HepG2 (cell line): ENCODE measurements around the gene GPBP1. TPM values are rescaled to one million over a fixed set of nuclear protein-coding genes. Genes with fewer than 3 reads are reported as not detected.
A peak's percentile ranks its signal among the peaks of the same experiment; 100 is the strongest.

Experiments
- ATAC-seq: fragments of 200-7000 bp; cut with Tn5 transposase; 3 replicates; pipeline ENCODE4 v1.9.1; 2020; ENCODE audit warnings: mild to moderate bottlenecking, moderate library complexity
- BruUV-seq: library from RNA; stranded (reverse); fragments of 400-500 nt; replicated peaks from 2 replicates; lab custom pipeline; 2021; lab: Mats Ljungman, UMichigan
- CTCF ChIA-PET: fragments of 300-600 bp; formaldehyde crosslinking; extraction: SDS; loops from one replicate; lab custom pipeline; 2021; ENCODE audit warnings: low total read pairs, inconsistent platforms, low intra/inter-chr PET ratio; lab: Yijun Ruan, JAX
- POLR2A ChIA-PET: fragments of 350-600 bp; sonication (Branson Sonifier 250); formaldehyde crosslinking; loops from one replicate; lab custom pipeline; 2020; ENCODE audit warnings: antibody characterized with exemption, inconsistent platforms; lab: Yijun Ruan, JAX
- DNase-seq: peaks from one replicate; pipeline ENCODE4 v3.0.0-alpha.2; 2015; ENCODE audit warnings: low spot score
- FAIRE-seq: peaks from 3 replicates; lab custom pipeline; 2011; peaks lifted over from hg19 to GRCh38; lab: Jason Lieb, UNC
- H2AFZ ChIP-seq: one replicate; pipeline ENCODE4 v1.6.1; 2011; ENCODE audit warnings: low read length, inconsistent platforms
- H3K27ac ChIP-seq: fragments of 300-600 bp; 3 replicates; pipeline ENCODE4 v1.8.0; 2011; ENCODE audit warnings: mixed run types, mild to moderate bottlenecking, mixed read lengths, low read length, inconsistent platforms; ENCODE audit not compliant: insufficient read depth; ENCODE audit errors: extremely low read length
- H3K27me3 ChIP-seq, 2 experiments: fragments of 200-600 bp in 1 of 2; 2 replicates in 1 of 2; 3 replicates in 1 of 2; pipeline versions ENCODE4 v1.6.0 to v1.8.0; 2011; ENCODE audit warnings: low read length in 2 of 2, mild to moderate bottlenecking in 2 of 2, moderate library complexity in 2 of 2, inconsistent platforms in 1 of 2; ENCODE audit not compliant: insufficient read depth in 2 of 2, control insufficient read depth in 1 of 2
- H3K36me3 ChIP-seq, 2 experiments: fragments of 200-600 bp in 1 of 2; replicated peaks in 1 of 2; 2 replicates in 1 of 2; 3 replicates in 1 of 2; pipeline versions ENCODE4 v1.5.1 to v1.8.0; 2011; ENCODE audit warnings: low read length in 2 of 2, inconsistent platforms in 1 of 2; ENCODE audit not compliant: insufficient read depth in 2 of 2, control insufficient read depth in 1 of 2
- H3K4me1 ChIP-seq: 2 replicates; pipeline ENCODE4 v1.5.1; 2012; ENCODE audit warnings: low read length, inconsistent platforms; ENCODE audit not compliant: insufficient read depth
- H3K4me2 ChIP-seq: 2 replicates; pipeline ENCODE4 v1.6.0; 2011; ENCODE audit warnings: low read depth, low read length, inconsistent platforms
- H3K4me3 ChIP-seq, 3 experiments: fragments of 200-600 bp in 1 of 3; sonication (generic), shearing (Covaris generic) in 1 of 3; replicated peaks in 1 of 3; 2 replicates each; pipeline ENCODE4 v1.5.1; 2011 to 2016; ENCODE audit warnings: low read length in 3 of 3, inconsistent platforms in 2 of 3, low read depth in 2 of 3, mild to moderate bottlenecking in 2 of 3, control low read depth in 1 of 3, mixed read lengths in 1 of 3; ENCODE audit not compliant: insufficient read depth in 1 of 3
- H3K79me2 ChIP-seq: one replicate; pipeline ENCODE4 v1.6.1; 2011; ENCODE audit warnings: low read length, inconsistent platforms; ENCODE audit not compliant: insufficient read depth
- H3K9ac ChIP-seq: 2 replicates; pipeline ENCODE4 v1.6.0; 2011; ENCODE audit warnings: mild to moderate bottlenecking, low read depth, low read length, inconsistent platforms; ENCODE audit not compliant: insufficient read depth
- H3K9me3 ChIP-seq: 2 replicates; pipeline ENCODE4 v1.5.1; 2012; ENCODE audit warnings: mild to moderate bottlenecking, low read length
- H4K20me1 ChIP-seq: 2 replicates; pipeline ENCODE4 v1.6.0; 2011; ENCODE audit warnings: inconsistent platforms, mild to moderate bottlenecking, low read length, moderate library complexity; ENCODE audit not compliant: insufficient read depth
- EP300 ChIP-seq, 3 experiments: sonication (generic) in 1 of 3; formaldehyde crosslinking in 1 of 3; IDR thresholded peaks; 2 replicates each; pipeline versions ENCODE4 v1.5.1 to v1.6.1; 2011 to 2020; ENCODE audit warnings: low read depth in 2 of 3, low read length in 2 of 3, borderline replicate concordance in 1 of 3, improper control_type of control experiment in 1 of 3, mild to moderate bottlenecking in 1 of 3, missing genetic modification reagents in 1 of 3, moderate library complexity in 1 of 3
- FOXO1 ChIP-seq: sonication (generic); formaldehyde crosslinking; IDR thresholded peaks from 2 replicates; pipeline ENCODE4 v1.4.0; 2020; ENCODE audit warnings: missing genetic modification reagents
- IRF2 ChIP-seq: IDR thresholded peaks from 2 replicates; pipeline ENCODE4 v1.6.1; 2018; ENCODE audit warnings: missing genetic modification reagents, missing compliant biosample characterization
- PAWR ChIP-seq: sonication (generic); formaldehyde crosslinking; IDR thresholded peaks from 2 replicates; pipeline ENCODE4 v1.4.0; 2020; ENCODE audit warnings: missing genetic modification reagents, mild to moderate bottlenecking, borderline replicate concordance
- PHF8 ChIP-seq: sonication (generic); formaldehyde crosslinking; IDR thresholded peaks from 2 replicates; pipeline ENCODE4 v1.5.0; 2020; ENCODE audit warnings: missing genetic modification reagents
- RBM22 ChIP-seq: fragments of 200-400 bp; formaldehyde crosslinking; optimal IDR thresholded peaks from 2 replicates; pipeline ENCODE3; 2017; ENCODE audit warnings: mild to moderate bottlenecking, low read length, moderate library complexity
- RFX1 ChIP-seq: fragments of 450-650 bp; IDR thresholded peaks from 2 replicates; pipeline ENCODE4 v1.6.1; 2017
- ZNF326 ChIP-seq: sonication (generic); formaldehyde crosslinking; IDR thresholded peaks from 2 replicates; pipeline ENCODE4 v1.4.0; 2020; ENCODE audit warnings: missing genetic modification reagents, borderline replicate concordance
- ZNF567 ChIP-seq: sonication (generic); formaldehyde crosslinking; IDR thresholded peaks from 2 replicates; pipeline ENCODE4 v1.8.1; 2023; ENCODE audit warnings: mild to moderate bottlenecking, missing genetic modification reagents, borderline replicate concordance
- WGBS: methylation state at CpG from one replicate; pipeline ENCODE4 v1.1.6; 2017; ENCODE audit warnings: low lambda C conversion rate; 5-methylcytosine and 5-hydroxymethylcytosine counted together
- in situ Hi-C: cut with HindIII; loops from 2 replicates; pipeline ENCODE4 v1.10.0; 2017; ENCODE audit warnings: low pct_unique_long_range_greater_than_20kb; ENCODE audit not compliant: extremely low pct_ligation_motif_present
- intact Hi-C: fragments of 100-400 bp; cut with micrococcal nuclease; formaldehyde crosslinking; loops from one replicate; pipeline ENCODE4 v1.10.0; 2022; ENCODE audit not compliant: unreplicated experiment
- polyA plus RNA-seq, 8 experiments: library from polyadenylated mRNA; depleted of rRNA in 3 of 8; stranded (reverse) in 7 of 8; unstranded in 1 of 8; fragments of >200 nt; fragmentation: Illumina TruSeq in 4 of 8; extraction: Trizol in 4 of 8; gene quantifications; 2 replicates each; pipeline versions ENCODE4 v1.2.1 to v1.2.3, GENCODE V29; 2011 to 2016; ENCODE audit warnings: low read depth in 4 of 8, missing spikeins in 1 of 8, mixed read lengths in 1 of 8; ENCODE audit not compliant: insufficient read depth in 1 of 8
- total RNA-seq, 5 experiments: library from RNA; depleted of rRNA; stranded (reverse); fragments of >200 nt; fragmentation: Illumina TruSeq; extraction: Trizol; gene quantifications; 2 replicates each; pipeline ENCODE4 v1.2.3, GENCODE V29; 2016; ENCODE audit warnings: low read depth in 1 of 5
- TF ChIP-seq, protein P1 (sequence below): conservative IDR thresholded peaks from 2 replicates; pipeline ENCODE4 v1.6.1; 2018; ENCODE audit warnings: missing genetic modification reagents
- TF ChIP-seq, protein P2 (sequence below): sonication (generic); formaldehyde crosslinking; IDR thresholded peaks from 2 replicates; pipeline ENCODE4 v1.5.0; 2020; ENCODE audit warnings: mild to moderate bottlenecking, low read depth, missing genetic modification reagents, borderline replicate concordance
- TF ChIP-seq, protein P3 (sequence below): sonication (generic); formaldehyde crosslinking; IDR thresholded peaks from 2 replicates; pipeline ENCODE4 v1.9.0; 2021; ENCODE audit warnings: missing genetic modification reagents, borderline replicate concordance

GPBP1 gene
- total and polyA plus RNA-seq, 2 of the 13 experiments (the other 11 are each of a cell fraction or from before 2014, with no cell fraction given) = 27.1 to 72.2 TPM

DNA sequence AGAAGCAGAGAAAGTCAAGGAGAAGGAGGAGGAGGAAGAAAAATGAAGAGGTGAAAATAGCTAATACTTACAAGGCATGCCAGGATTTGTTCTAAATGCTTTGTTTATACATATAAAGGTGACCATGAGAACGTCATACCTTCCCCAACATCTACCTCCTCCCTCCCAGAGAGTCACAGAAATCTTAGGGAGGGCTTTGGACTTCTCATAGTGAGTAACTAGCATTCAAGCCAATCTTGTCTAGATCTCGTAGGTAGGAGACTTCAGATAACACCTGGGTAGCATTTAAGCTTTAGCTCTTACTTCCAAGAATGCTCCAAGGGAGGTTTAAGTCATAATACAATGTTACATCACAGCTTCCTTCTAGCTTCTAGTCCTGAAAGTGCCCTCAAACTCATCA lies 36.5 kb upstream of the GPBP1 start:
- Histone ChIP-seq H3K4me3 (no peak overlapping the region), H3K4me1 (peaks cover 30% of the 10 kb centered on the region), H3K9ac (no peak overlapping the region), H3K27ac (no peak overlapping the region), H3K9me3 (no peaks in the 10 kb centered on the region), H3K4me2 (peak overlapping the region; percentile 61), H3K36me3 (no peaks in the 10 kb centered on the region), H3K27me3 (no peaks in the 10 kb centered on the region), H3K79me2 (no peaks in the 10 kb centered on the region), H4K20me1 (no peaks in the 10 kb centered on the region), H2AFZ (peak overlapping the region; percentile 52)
- TF ChIP-seq EP300 (IDR thresholded peaks at IDR 0.05; ENCODE audit: low read depth in 2 of 2, low read length in 2 of 2) (no peak), EP300 (CRISPR knock-in tag; IDR thresholded peaks at IDR 0.05; ENCODE audit: borderline replicate concordance) (no peak), RBM22 (no peak), IRF2 (CRISPR knock-in tag) (no peak), ZNF326 (CRISPR knock-in tag) (no peak), RFX1 (no peak), FOXO1 (no peak), PAWR (CRISPR knock-in tag) (no peak), PHF8 (no peak), ZNF567 (no peak)
- TF ChIP-seq, protein P1, sequence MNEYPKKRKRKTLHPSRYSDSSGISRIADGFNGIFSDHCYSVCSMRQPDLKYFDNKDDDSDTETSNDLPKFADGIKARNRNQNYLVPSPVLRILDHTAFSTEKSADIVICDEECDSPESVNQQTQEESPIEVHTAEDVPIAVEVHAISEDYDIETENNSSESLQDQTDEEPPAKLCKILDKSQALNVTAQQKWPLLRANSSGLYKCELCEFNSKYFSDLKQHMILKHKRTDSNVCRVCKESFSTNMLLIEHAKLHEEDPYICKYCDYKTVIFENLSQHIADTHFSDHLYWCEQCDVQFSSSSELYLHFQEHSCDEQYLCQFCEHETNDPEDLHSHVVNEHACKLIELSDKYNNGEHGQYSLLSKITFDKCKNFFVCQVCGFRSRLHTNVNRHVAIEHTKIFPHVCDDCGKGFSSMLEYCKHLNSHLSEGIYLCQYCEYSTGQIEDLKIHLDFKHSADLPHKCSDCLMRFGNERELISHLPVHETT = no peak
- TF ChIP-seq, protein P2, sequence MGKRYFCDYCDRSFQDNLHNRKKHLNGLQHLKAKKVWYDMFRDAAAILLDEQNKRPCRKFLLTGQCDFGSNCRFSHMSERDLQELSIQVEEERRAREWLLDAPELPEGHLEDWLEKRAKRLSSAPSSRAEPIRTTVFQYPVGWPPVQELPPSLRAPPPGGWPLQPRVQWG (CRISPR knock-in tag) = no peak
- TF ChIP-seq, protein P3, sequence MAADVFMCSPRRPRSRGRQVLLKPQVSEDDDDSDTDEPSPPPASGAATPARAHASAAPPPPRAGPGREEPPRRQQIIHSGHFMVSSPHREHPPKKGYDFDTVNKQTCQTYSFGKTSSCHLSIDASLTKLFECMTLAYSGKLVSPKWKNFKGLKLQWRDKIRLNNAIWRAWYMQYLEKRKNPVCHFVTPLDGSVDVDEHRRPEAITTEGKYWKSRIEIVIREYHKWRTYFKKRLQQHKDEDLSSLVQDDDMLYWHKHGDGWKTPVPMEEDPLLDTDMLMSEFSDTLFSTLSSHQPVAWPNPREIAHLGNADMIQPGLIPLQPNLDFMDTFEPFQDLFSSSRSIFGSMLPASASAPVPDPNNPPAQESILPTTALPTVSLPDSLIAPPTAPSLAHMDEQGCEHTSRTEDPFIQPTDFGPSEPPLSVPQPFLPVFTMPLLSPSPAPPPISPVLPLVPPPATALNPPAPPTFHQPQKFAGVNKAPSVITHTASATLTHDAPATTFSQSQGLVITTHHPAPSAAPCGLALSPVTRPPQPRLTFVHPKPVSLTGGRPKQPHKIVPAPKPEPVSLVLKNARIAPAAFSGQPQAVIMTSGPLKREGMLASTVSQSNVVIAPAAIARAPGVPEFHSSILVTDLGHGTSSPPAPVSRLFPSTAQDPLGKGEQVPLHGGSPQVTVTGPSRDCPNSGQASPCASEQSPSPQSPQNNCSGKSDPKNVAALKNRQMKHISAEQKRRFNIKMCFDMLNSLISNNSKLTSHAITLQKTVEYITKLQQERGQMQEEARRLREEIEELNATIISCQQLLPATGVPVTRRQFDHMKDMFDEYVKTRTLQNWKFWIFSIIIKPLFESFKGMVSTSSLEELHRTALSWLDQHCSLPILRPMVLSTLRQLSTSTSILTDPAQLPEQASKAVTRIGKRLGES (CRISPR knock-in tag) = no peak
- ChIA-PET POLR2A (interaction anchor here (1.0 to 2.2 kb wide), 5 partner anchors 9 to 228 kb away, joined by 3 to 14 read pairs (median 7); partner anchors contain the start of gene SETD9), CTCF (interaction anchor here (1.1 to 3.2 kb wide), 4 partner anchors 55 to 237 kb away, joined by 3 to 22 read pairs (median 8); no protein-coding TSS in a partner anchor)
- DNase-seq (no peak), FAIRE-seq (no peak), ATAC-seq (no peak)
- 26% methylated on average over 2 of the region's 2 CpGs for WGBS
- intact Hi-C loops (loop anchor here (5.0 kb wide), 2 partner anchors 35 to 140 kb away; no protein-coding TSS in a partner anchor), in situ Hi-C loops (loop anchor here (5.0 to 25.0 kb wide), 2 partner anchors 175 to 235 kb away; partner anchors contain the start of gene MIER3)
- BruUV-seq = no TSS peak
